Measurements from ENCODE around the gene LHFPL3. TPM values are rescaled to one million over a fixed set of nuclear protein-coding genes. Genes with fewer than 3 reads are reported as not detected.

The LHFPL3 gene
- total and polyA plus RNA-seq, 2 donors (not counting 3 experiments of a cell fraction or from before 2014, with no cell fraction given) = not detected

GRCh38 chr7:104809906-104810305 is 481.5 kb downstream of the LHFPL3 start:
- Histone ChIP-seq H3K4me2 (ENCODE audit: insufficient read depth, low read length) (no peak overlapping the region), H4K20me1 (replicated peaks; ENCODE audit: control insufficient read depth, extremely low read depth, insufficient read depth, low read length) (no peaks in the 10 kb centered on the region), H3K27me3 (ENCODE audit: control insufficient read depth in 2 of 2, insufficient read depth in 2 of 2, low read length in 2 of 2) (peaks cover 8 to 24% of the 10 kb centered on the region in 2 experiments), H3K79me2 (ENCODE audit: control insufficient read depth, insufficient read depth, low read length) (no peaks in the 10 kb centered on the region), H3K4me1 (ENCODE audit: control insufficient read depth, extremely low read depth, insufficient read depth, low read length) (no peaks in the 10 kb centered on the region), H2AFZ (ENCODE audit: low read depth, low read length) (no peak overlapping the region), H3K27ac (ENCODE audit: insufficient read depth, low read depth, low read length) (no peak overlapping the region), H3K9me3 (replicated peaks; ENCODE audit: control insufficient read depth, insufficient read depth, low read length) (no peaks in the 10 kb centered on the region), H3K36me3 (ENCODE audit: control insufficient read depth in 2 of 2, extremely low read depth in 1 of 2, insufficient read depth in 2 of 2, low read length in 2 of 2) (no peaks in the 10 kb centered on the region), H3K4me3 (replicated peaks in 1 of 3; ENCODE audit: insufficient read depth in 1 of 3, low read depth in 1 of 3, low read length in 3 of 3) (no peak overlapping the region), H3K9ac (replicated peaks; ENCODE audit: extremely low read depth, insufficient read depth, low read length) (no peak overlapping the region), H3K9me1 (replicated peaks; ENCODE audit: control insufficient read depth, extremely low read depth, insufficient read depth, low read length) (no peaks in the 10 kb centered on the region)
- CTCF ChIA-PET = interaction anchor here (1.0 to 1.2 kb wide), 2 partner anchors 10 to 17 kb away, joined by 3 read pairs; no protein-coding TSS in a partner anchor
- no TSS peak for BruUV-seq (replicated peaks)
- no peak for DNase-seq (ENCODE audit: low read depth, low spot score)
- TF ChIP-seq CTCF (IDR thresholded peaks at IDR 0.05; ENCODE audit: extremely low read depth in 1 of 2, insufficient read depth in 1 of 2, low read depth in 1 of 2, low read length in 2 of 2) = no peak
- TF ChIP-seq MAX (IDR thresholded peaks at IDR 0.05; ENCODE audit: insufficient read depth, insufficient read length) = no peak
- no peak for TF ChIP-seq POLR2AphosphoS5 (IDR thresholded peaks at IDR 0.05; ENCODE audit: insufficient read depth, low read depth, low read length)
- TF ChIP-seq JUN (IDR thresholded peaks at IDR 0.05; ENCODE audit: borderline replicate concordance, insufficient read depth, insufficient read length, low read depth) = no peak
- TF ChIP-seq EZH2 (IDR thresholded peaks at IDR 0.05; ENCODE audit: borderline replicate concordance, low read depth, low read length, severe bottlenecking) = no peak
- TF ChIP-seq POLR2A (IDR thresholded peaks at IDR 0.05; ENCODE audit: low read depth, low read length) = no peak
- FAIRE-seq = no peak
- POLR2A ChIA-PET = no interaction called here
- intact Hi-C loops (cut with micrococcal nuclease) (loop anchor here (5.0 kb wide), 1 partner anchor 38 kb away; no protein-coding TSS in a partner anchor), dilution Hi-C loops (cut with MboI; ENCODE audit: extremely low pct_ligation_motif_present, low sequenced_read_pairs) (no loop called here)

All from endothelial cell of umbilical vein (primary cell).